GM19023 (cell line): ENCODE data around the gene WWOX.

Experiments
- ATAC-seq: cut with Tn5 transposase; IDR thresholded peaks from one replicate; pipeline ENCODE4 v1.9.1; 2021; ENCODE audit warnings: mild to moderate bottlenecking, moderate library complexity; ENCODE audit not compliant: unreplicated experiment

The WWOX gene

GRCh38 chr16:78957317-78958100 lies 858.1 kb downstream of the WWOX start:
- no peak for ATAC-seq

GRCh38 chr16:78961464-78961863 lies 862.0 kb downstream of the WWOX start:
- no peak for ATAC-seq

- ATAC-seq = peak; percentile 86
Observed at GRCh38 chr16:78962457-78962929, 863.0 kb downstream of the WWOX start.

GRCh38 chr16:78967948-78968347 lies 868.5 kb downstream of the WWOX start:
- ATAC-seq = no peak

- ATAC-seq = no peak
Observed at GRCh38 chr16:78969721-78970120, 870.3 kb downstream of the WWOX start.

GRCh38 chr16:78970650-78971049 lies 871.2 kb downstream of the WWOX start:
- no peak for ATAC-seq

GRCh38 chr16:78972006-78972405 lies 872.6 kb downstream of the WWOX start:
- ATAC-seq = no peak

GRCh38 chr16:78972986-78973385 lies 873.5 kb downstream of the WWOX start:
- no peak for ATAC-seq

GRCh38 chr16:78976212-78976611 lies 876.8 kb downstream of the WWOX start:
- ATAC-seq = no peak

- no peak for ATAC-seq
Observed at GRCh38 chr16:78980825-78981224, 881.4 kb downstream of the WWOX start.

- no peak for ATAC-seq
Observed at GRCh38 chr16:78982096-78982744, 882.8 kb downstream of the WWOX start.

GRCh38 chr16:78984324-78984723 lies 884.9 kb downstream of the WWOX start:
- no peak for ATAC-seq

- no peak for ATAC-seq
Observed at GRCh38 chr16:78984887-78985464, 885.5 kb downstream of the WWOX start.

GRCh38 chr16:78985716-78986605 lies 886.5 kb downstream of the WWOX start:
- ATAC-seq = no peak

GRCh38 chr16:78987666-78988065 lies 888.2 kb downstream of the WWOX start:
- ATAC-seq = no peak

GRCh38 chr16:78988361-78988969 lies 889.0 kb downstream of the WWOX start:
- ATAC-seq = no peak

GRCh38 chr16:78990309-78990701 lies 890.9 kb downstream of the WWOX start:
- ATAC-seq = peak; percentile 33

GRCh38 chr16:78992001-78992400 lies 892.5 kb downstream of the WWOX start:
- ATAC-seq = no peak

GRCh38 chr16:78993346-78993745 lies 893.9 kb downstream of the WWOX start:
- no peak for ATAC-seq

- ATAC-seq = no peak
Observed at GRCh38 chr16:78994135-78994745, 894.8 kb downstream of the WWOX start.
